ENCODE measurements around the gene GABBR1.
"Not testable (repeated sequence)": the region's sequence is repeated elsewhere in the genome, so short reads cannot be mapped to it uniquely, and the experiment has no call there.

GABBR1 gene

DNA sequence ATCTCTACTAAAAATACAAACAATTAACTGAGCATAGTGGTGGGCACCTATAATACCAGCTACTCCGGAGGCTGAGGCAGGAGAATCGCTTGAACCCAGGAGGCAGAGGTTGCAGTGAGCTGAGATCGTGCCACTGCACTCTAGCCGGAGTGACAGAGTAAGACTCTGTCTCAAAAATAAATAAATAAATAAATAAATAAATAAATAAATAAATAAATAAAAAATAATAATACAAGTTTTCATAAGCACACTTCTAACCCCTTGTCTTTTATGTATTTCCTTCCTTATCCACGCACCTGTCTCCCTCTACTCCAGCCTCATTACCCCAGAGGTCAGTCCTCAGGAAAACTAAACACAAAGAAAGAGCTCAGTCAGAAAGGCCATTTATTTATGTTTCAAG, 39.1 kb upstream of the GABBR1 start:
- not testable (repeated sequence) for H3K9ac ChIP-seq (ENCODE audit: low read depth in 1 of 2, low read length in 2 of 2); H3K36me3 ChIP-seq (ENCODE audit: control insufficient read depth in 2 of 2, insufficient read depth in 2 of 2, low read length in 2 of 2); H3K27ac ChIP-seq (ENCODE audit: low read depth in 2 of 2, low read length in 2 of 2); H3K4me1 ChIP-seq (ENCODE audit: control insufficient read depth in 2 of 2, insufficient read depth in 2 of 2, low read length in 2 of 2); H3K27me3 ChIP-seq (ENCODE audit: control insufficient read depth in 2 of 2, insufficient read depth in 2 of 2, low read length in 2 of 2); H3K4me3 ChIP-seq (ENCODE audit: low read length in 2 of 2); H3K9me3 ChIP-seq (ENCODE audit: control insufficient read depth in 2 of 2, low read length in 2 of 2)

DNA sequence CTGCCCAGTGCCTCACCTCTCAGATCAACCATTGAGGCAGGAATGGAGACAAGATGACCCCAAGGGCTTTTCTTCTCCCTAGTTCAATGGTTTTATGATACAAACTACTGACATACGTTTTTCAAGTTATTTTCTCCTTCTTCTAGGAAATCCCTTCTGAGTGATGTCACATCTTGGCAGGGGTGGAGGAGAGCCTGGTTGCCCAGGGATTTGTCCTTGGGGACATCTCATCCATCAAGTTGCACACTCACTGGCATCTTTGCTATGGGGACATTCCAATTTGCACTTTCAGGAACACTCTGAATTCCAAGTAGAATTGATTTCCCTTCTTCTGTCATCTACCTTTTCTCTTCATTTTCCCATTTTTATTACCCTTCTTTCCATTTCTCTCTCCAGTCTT, 38.0 kb upstream of the GABBR1 start:
- peaks cover 0 to 3% of the 10 kb centered on the region in 2 donors for H3K27me3 ChIP-seq (ENCODE audit: control insufficient read depth in 2 of 2, insufficient read depth in 2 of 2, low read length in 2 of 2)
- no peaks in the 10 kb centered on the region for H3K36me3 ChIP-seq (ENCODE audit: control insufficient read depth in 2 of 2, insufficient read depth in 2 of 2, low read length in 2 of 2)
- no peak overlapping the region for H3K4me3 ChIP-seq (ENCODE audit: low read length in 2 of 2)
- H3K9me3 ChIP-seq (ENCODE audit: control insufficient read depth in 2 of 2, low read length in 2 of 2), result no peaks in the 10 kb centered on the region
- no peak overlapping the region for H3K9ac ChIP-seq (ENCODE audit: low read depth in 1 of 2, low read length in 2 of 2)
- H3K27ac ChIP-seq (ENCODE audit: low read depth in 2 of 2, low read length in 2 of 2), result no peak overlapping the region
- no peaks in the 10 kb centered on the region for H3K4me1 ChIP-seq (ENCODE audit: control insufficient read depth in 2 of 2, insufficient read depth in 2 of 2, low read length in 2 of 2)

DNA sequence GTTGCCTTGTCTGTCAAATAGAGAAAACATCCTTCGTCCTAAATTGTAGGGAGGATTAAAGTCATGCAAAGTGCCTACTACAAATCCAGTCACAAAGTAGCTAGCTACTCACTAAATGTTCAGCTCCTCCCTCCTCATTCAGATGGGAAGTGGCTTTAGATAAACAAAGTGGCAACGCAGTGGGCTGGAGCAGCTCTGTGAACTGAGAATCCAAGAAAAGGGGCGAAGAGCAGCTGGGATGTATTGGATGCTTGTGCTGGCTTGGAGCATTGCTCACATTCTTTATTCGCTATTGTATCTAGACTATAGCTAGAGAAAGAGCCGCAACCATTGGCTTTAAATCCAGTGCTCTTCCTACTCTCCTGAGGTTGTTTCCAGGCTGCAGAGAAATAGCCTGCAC, 34.2 kb upstream of the GABBR1 start:
- no peaks in the 10 kb centered on the region for H3K36me3 ChIP-seq (ENCODE audit: control insufficient read depth in 2 of 2, insufficient read depth in 2 of 2, low read length in 2 of 2)
- H3K4me3 ChIP-seq (ENCODE audit: low read length in 2 of 2), result no peak overlapping the region
- H3K27me3 ChIP-seq (ENCODE audit: control insufficient read depth in 2 of 2, insufficient read depth in 2 of 2, low read length in 2 of 2), result peaks cover 0 to 8% of the 10 kb centered on the region in 2 donors
- no peak overlapping the region for H3K9ac ChIP-seq (ENCODE audit: low read depth in 1 of 2, low read length in 2 of 2)
- H3K27ac ChIP-seq (ENCODE audit: low read depth in 2 of 2, low read length in 2 of 2), result no peak overlapping the region
- H3K9me3 ChIP-seq (ENCODE audit: control insufficient read depth in 2 of 2, low read length in 2 of 2), result no peaks in the 10 kb centered on the region
- H3K4me1 ChIP-seq (ENCODE audit: control insufficient read depth in 2 of 2, insufficient read depth in 2 of 2, low read length in 2 of 2), result no peaks in the 10 kb centered on the region

DNA sequence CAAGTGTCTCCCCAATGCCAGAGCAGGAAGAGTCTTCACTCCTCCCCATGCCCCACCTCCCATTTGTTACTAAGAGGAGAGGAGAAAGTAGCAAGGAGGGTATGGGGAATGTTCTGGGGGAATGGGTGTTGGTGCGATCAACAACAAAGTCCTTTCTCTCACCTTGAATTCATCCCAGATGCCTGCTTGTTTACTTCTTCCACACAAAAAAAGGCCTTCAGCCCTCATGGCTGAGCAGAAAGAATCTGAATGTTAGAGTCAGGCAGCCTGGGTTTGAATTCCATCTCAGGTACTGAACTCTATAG, 33.8 kb upstream of the GABBR1 start:
- H3K9me3 ChIP-seq (ENCODE audit: control insufficient read depth in 2 of 2, low read length in 2 of 2), result no peaks in the 10 kb centered on the region
- no peak overlapping the region for H3K27ac ChIP-seq (ENCODE audit: low read depth in 2 of 2, low read length in 2 of 2)
- no peaks in the 10 kb centered on the region for H3K36me3 ChIP-seq (ENCODE audit: control insufficient read depth in 2 of 2, insufficient read depth in 2 of 2, low read length in 2 of 2)
- no peak overlapping the region for H3K9ac ChIP-seq (ENCODE audit: low read depth in 1 of 2, low read length in 2 of 2)
- H3K27me3 ChIP-seq (ENCODE audit: control insufficient read depth in 2 of 2, insufficient read depth in 2 of 2, low read length in 2 of 2), result peaks cover 0 to 8% of the 10 kb centered on the region in 2 donors
- no peaks in the 10 kb centered on the region for H3K4me1 ChIP-seq (ENCODE audit: control insufficient read depth in 2 of 2, insufficient read depth in 2 of 2, low read length in 2 of 2)
- H3K4me3 ChIP-seq (ENCODE audit: low read length in 2 of 2), result no peak overlapping the region

DNA sequence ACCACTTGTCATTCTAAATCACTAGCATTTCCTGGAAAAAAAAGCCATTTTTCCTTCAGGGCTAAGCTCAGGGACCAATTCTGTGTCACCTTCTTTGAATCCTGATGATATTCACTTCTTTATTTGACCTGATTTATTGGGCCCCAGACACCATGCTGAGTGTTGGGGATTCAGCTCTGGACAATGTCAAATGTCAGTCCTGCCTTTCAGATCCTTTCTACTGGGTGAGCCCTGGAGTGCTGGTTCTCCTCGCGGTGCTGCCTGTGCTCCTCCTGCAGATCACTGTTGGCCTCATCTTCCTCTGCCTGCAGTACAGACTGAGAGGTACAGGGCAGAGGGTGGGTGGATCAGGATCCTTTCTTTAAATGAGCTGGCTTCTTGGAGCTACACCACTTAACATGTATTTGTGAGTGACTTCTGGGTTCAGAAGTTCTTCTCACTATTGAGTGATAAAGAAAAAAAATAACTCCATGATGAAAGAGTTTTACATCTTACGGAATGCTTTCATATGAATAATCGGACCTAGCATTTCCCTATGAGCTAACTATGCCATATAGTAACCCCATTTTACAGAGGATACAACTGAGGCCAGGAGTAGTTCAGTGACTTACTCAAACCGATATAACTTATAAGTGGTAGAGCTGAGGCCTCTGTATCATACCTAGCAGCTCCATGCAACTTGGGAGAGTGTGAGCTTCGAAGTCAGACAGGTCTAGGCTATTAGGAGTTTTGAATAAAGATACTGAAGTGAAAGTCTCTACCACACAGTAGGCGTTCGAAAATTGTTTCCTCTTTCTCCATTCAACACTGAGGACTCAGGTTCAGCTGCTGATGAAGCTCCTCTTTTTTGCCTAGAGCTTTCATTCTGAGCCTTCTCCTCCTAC, 33.2 kb upstream of the GABBR1 start:
- Histone ChIP-seq H3K4me1 (ENCODE audit: control insufficient read depth in 2 of 2, insufficient read depth in 2 of 2, low read length in 2 of 2) (no peaks in the 10 kb centered on the region), H3K27ac (ENCODE audit: low read depth in 2 of 2, low read length in 2 of 2) (no peak overlapping the region), H3K9ac (ENCODE audit: low read depth in 1 of 2, low read length in 2 of 2) (no peak overlapping the region)

DNA sequence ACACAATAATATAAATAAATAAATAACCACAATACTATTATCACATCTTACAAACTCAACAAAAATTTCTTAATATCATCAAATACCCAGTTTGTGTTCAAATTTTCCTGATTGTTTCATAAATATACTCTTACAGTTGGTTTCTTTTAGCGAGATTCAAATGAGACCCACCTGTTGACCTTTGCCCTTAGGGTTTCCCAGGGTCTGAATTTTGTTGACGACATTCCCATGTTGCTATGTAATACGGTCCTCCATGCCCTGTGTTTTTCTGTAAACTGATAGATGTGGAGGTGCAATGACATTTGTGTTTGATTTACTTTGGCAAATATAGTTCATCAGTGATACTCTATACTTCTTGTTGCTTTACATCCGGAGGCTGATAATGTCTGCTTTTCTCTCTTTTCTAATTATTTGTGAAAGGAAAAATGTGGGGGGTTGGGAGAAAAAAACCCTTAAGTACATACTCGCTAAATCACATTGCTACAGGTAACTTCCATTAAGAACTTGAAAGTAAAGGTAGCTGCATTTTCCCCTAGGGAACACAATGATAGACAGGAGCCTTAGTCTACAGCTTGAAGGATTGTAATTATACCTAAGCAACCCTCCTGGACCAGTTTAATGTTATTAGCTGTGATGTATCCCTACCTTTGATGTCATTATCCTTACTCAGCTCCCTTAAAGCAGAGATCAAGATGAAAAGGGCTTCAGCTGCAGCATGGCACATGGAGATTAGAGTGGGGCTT, 30.5 kb upstream of the GABBR1 start:
- peaks cover 2 to 5% of the 10 kb centered on the region in 2 donors for H3K27me3 ChIP-seq (ENCODE audit: control insufficient read depth in 2 of 2, insufficient read depth in 2 of 2, low read length in 2 of 2)
- H3K4me3 ChIP-seq (ENCODE audit: low read length in 2 of 2), result no peak overlapping the region
- H3K9ac ChIP-seq (ENCODE audit: low read depth in 1 of 2, low read length in 2 of 2), result no peak overlapping the region
- H3K4me1 ChIP-seq (ENCODE audit: control insufficient read depth in 2 of 2, insufficient read depth in 2 of 2, low read length in 2 of 2), result no peaks in the 10 kb centered on the region
- H3K27ac ChIP-seq (ENCODE audit: low read depth in 2 of 2, low read length in 2 of 2), result no peak overlapping the region
- no peaks in the 10 kb centered on the region for H3K9me3 ChIP-seq (ENCODE audit: control insufficient read depth in 2 of 2, low read length in 2 of 2)
- H3K36me3 ChIP-seq (ENCODE audit: control insufficient read depth in 2 of 2, insufficient read depth in 2 of 2, low read length in 2 of 2), result no peaks in the 10 kb centered on the region

More for the DNA sequence above, 33.2 kb upstream of the GABBR1 start:
- H3K36me3 ChIP-seq (ENCODE audit: control insufficient read depth in 2 of 2, insufficient read depth in 2 of 2, low read length in 2 of 2), result no peaks in the 10 kb centered on the region
- H3K9me3 ChIP-seq (ENCODE audit: control insufficient read depth in 2 of 2, low read length in 2 of 2), result no peaks in the 10 kb centered on the region
- no peak overlapping the region for H3K4me3 ChIP-seq (ENCODE audit: low read length in 2 of 2)
- peaks cover 0 to 5% of the 10 kb centered on the region in 2 donors for H3K27me3 ChIP-seq (ENCODE audit: control insufficient read depth in 2 of 2, insufficient read depth in 2 of 2, low read length in 2 of 2)

DNA sequence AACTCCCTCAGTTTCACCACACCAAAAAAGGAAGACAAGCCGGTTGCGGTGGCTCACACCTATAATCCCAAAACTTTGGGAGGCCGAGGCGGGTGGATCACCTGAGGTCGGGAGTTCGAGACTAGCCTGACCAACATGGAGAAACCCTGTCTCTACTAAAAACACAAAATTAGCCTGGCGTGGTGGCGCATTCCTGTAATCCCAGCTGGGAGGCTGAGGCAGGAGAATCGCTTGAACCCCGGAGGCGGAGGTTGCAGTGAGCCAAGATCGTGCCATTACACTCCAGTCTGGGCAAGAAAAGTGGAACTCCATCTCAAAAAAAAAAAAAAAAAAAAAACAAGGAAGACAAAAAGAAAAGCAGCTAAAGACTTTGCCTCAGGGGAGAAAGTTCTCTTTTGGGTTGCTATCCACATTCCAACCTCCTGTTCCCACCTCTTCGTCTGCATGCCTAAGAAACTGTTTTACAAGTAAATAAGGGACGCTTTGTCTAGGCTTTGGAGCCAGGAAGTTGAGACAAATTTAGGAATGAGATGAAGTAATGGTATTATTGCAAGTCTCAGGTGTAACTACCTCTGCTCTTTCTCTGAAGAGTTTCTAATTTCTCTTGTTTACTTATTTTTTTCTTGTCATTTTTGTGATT, 28.6 kb upstream of the GABBR1 start:
- H3K27ac ChIP-seq (ENCODE audit: low read depth in 2 of 2, low read length in 2 of 2); H3K4me1 ChIP-seq (ENCODE audit: control insufficient read depth in 2 of 2, insufficient read depth in 2 of 2, low read length in 2 of 2); H3K27me3 ChIP-seq (ENCODE audit: control insufficient read depth in 2 of 2, insufficient read depth in 2 of 2, low read length in 2 of 2); H3K36me3 ChIP-seq (ENCODE audit: control insufficient read depth in 2 of 2, insufficient read depth in 2 of 2, low read length in 2 of 2); H3K9me3 ChIP-seq (ENCODE audit: control insufficient read depth in 2 of 2, low read length in 2 of 2); H3K9ac ChIP-seq (ENCODE audit: low read depth in 1 of 2, low read length in 2 of 2); H3K4me3 ChIP-seq (ENCODE audit: low read length in 2 of 2): not testable (repeated sequence)

DNA sequence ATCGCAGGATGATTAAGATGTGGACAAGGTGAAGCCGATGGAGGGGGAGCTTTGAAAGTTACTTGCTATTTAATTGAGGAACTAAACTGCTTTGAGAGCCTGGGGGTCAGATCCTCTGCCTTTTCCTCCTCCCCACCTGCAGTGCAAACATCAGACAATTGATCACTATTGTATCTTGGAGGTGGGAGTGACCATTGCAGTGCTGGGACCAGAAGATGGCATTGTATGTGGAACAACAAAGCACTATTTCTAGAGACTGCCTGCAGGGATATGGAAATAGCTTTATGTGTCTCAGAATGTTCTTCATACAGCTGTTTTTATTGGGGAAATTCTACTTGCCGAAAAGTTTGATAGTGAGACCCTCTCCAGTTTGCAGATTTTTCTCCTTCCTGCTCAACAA, 28.1 kb upstream of the GABBR1 start:
- Histone ChIP-seq H3K27ac (ENCODE audit: low read depth in 2 of 2, low read length in 2 of 2) (no peak overlapping the region), H3K9me3 (ENCODE audit: control insufficient read depth in 2 of 2, low read length in 2 of 2) (no peaks in the 10 kb centered on the region), H3K4me1 (ENCODE audit: control insufficient read depth in 2 of 2, insufficient read depth in 2 of 2, low read length in 2 of 2) (no peaks in the 10 kb centered on the region), H3K27me3 (ENCODE audit: control insufficient read depth in 2 of 2, insufficient read depth in 2 of 2, low read length in 2 of 2) (peaks cover 2 to 5% of the 10 kb centered on the region in 2 donors), H3K4me3 (ENCODE audit: low read length in 2 of 2) (no peak overlapping the region), H3K36me3 (ENCODE audit: control insufficient read depth in 2 of 2, insufficient read depth in 2 of 2, low read length in 2 of 2) (no peaks in the 10 kb centered on the region), H3K9ac (ENCODE audit: low read depth in 1 of 2, low read length in 2 of 2) (no peak overlapping the region)

DNA sequence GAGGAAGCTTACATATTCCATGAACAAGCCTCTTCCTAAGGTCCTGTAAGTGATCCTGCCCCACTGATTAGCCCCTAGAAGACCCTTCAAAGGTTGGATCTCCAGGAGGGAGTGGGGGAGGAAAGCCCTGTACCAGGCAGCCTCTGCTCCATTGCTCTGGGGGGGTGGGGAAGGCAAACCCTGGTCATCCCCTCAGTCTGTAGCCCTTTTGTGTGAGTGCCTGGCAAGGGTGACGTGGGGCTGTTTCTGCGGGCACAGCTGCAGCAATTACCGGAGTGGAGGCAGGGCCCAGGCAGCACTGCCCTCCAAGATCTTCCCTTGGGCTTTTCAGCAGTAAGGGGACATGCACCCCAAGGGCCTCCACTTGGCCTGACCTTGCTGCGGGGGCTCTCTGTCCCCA, 23.8 kb upstream of the GABBR1 start, which contains the start of gene MOG:
MOG (plus strand) TSS at position 295 of the 400 bp plus-strand sequence. CDS start 118 bp downstream, outside the sequence.
- Histone ChIP-seq H3K4me3 (ENCODE audit: low read length in 2 of 2) (no peak within 1 kb of the TSS), H3K9me3 (ENCODE audit: control insufficient read depth in 2 of 2, low read length in 2 of 2) (no peaks in the 10 kb centered on the region), H3K9ac (ENCODE audit: low read depth in 1 of 2, low read length in 2 of 2) (no peak within 1 kb of the TSS), H3K27ac (ENCODE audit: low read depth in 2 of 2, low read length in 2 of 2) (no peak within 1 kb of the TSS), H3K4me1 (ENCODE audit: control insufficient read depth in 2 of 2, insufficient read depth in 2 of 2, low read length in 2 of 2) (no peaks in the 10 kb centered on the region), H3K36me3 (ENCODE audit: control insufficient read depth in 2 of 2, insufficient read depth in 2 of 2, low read length in 2 of 2) (no peaks in the 10 kb centered on the region), H3K27me3 (ENCODE audit: control insufficient read depth in 2 of 2, insufficient read depth in 2 of 2, low read length in 2 of 2) (peaks cover 0 to 2% of the 10 kb centered on the region in 2 donors)

DNA sequence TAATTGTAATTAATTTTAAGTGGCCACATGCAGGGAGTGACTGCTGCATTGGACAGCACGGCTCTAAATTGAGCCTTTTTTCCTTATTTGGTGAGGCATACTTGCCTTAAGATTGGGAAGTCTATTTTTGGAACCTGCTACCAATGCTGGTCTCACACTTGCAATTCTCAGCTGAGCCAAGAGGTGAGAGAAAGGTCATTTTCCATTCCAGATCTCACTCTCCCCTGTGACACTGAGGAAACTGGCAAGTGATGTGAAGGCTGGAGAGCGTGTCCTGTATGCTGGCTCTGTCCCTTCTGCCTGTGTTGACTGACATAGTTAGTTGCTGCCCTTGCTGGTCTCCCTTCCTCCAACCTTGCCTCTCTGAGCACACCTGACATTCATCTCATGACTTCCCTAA, 23.2 kb upstream of the GABBR1 start:
- no peaks in the 10 kb centered on the region for H3K36me3 ChIP-seq (ENCODE audit: control insufficient read depth in 2 of 2, insufficient read depth in 2 of 2, low read length in 2 of 2)
- H3K4me1 ChIP-seq (ENCODE audit: control insufficient read depth in 2 of 2, insufficient read depth in 2 of 2, low read length in 2 of 2), result no peaks in the 10 kb centered on the region
- no peaks in the 10 kb centered on the region for H3K9me3 ChIP-seq (ENCODE audit: control insufficient read depth in 2 of 2, low read length in 2 of 2)
- no peak overlapping the region for H3K9ac ChIP-seq (ENCODE audit: low read depth in 1 of 2, low read length in 2 of 2)
- H3K4me3 ChIP-seq (ENCODE audit: low read length in 2 of 2), result no peak overlapping the region
- H3K27ac ChIP-seq (ENCODE audit: low read depth in 2 of 2, low read length in 2 of 2), result no peak overlapping the region
- H3K27me3 ChIP-seq (ENCODE audit: control insufficient read depth in 2 of 2, insufficient read depth in 2 of 2, low read length in 2 of 2), result peaks cover 0 to 2% of the 10 kb centered on the region in 2 donors
